Measurements from ENCODE around the gene MAPK8.

- TF ChIP-seq EP300 (IDR thresholded peaks at IDR 0.05) (no peak), CTCF (IDR thresholded peaks at IDR 0.05) (no peak), POLR2AphosphoS5 (IDR thresholded peaks at IDR 0.05) (no peak), POLR2A (IDR thresholded peaks at IDR 0.05) (no peak)
Observed at GRCh38 chr10:48300556-48300955, 5.9 kb upstream of the MAPK8 start.

Measured in suprapubic skin (tissue), 4 donors.